Natural killer cell (primary cell): ENCODE measurements around the gene PALM. TPM values are rescaled to one million over a fixed set of nuclear protein-coding genes. Genes with fewer than 3 reads are reported as not detected.

Source experiments
- ATAC-seq, 3 donors: fragments of 150-1000 bp in 2 of 3; fragments of 200-7000 bp in 1 of 3; cut with Tn5 transposase; 1 replicate in 1 of 3; 2 replicates in 2 of 3; pipeline ENCODE4 v1.10.0; 2021; ENCODE audit warnings: mild to moderate bottlenecking in 2 of 3, moderate library complexity in 2 of 3
- DNase-seq, 2 donors: peaks; one replicate each; pipeline versions ENCODE4 v3.0.0 to v3.0.0-alpha.2; 2013 to 2021; ENCODE audit warnings: mixed read lengths in 1 of 2
- H3K27ac ChIP-seq: one replicate; pipeline ENCODE4 v1.5.1; 2013; ENCODE audit warnings: mild to moderate bottlenecking, low read length
- H3K27me3 ChIP-seq: one replicate; pipeline ENCODE4 v1.6.1; 2013; ENCODE audit warnings: low read length; ENCODE audit not compliant: control insufficient read depth, insufficient read depth
- H3K36me3 ChIP-seq: one replicate; pipeline ENCODE4 v1.6.1; 2013; ENCODE audit warnings: low read length; ENCODE audit not compliant: control insufficient read depth, insufficient read depth
- H3K4me1 ChIP-seq: one replicate; pipeline ENCODE4 v1.6.1; 2013; ENCODE audit warnings: low read length; ENCODE audit not compliant: control insufficient read depth, insufficient read depth
- H3K4me3 ChIP-seq: one replicate; pipeline ENCODE4 v1.5.1; 2013; ENCODE audit warnings: low read length
- H3K9me3 ChIP-seq: one replicate; pipeline ENCODE4 v1.6.1; 2013; ENCODE audit warnings: low read length; ENCODE audit not compliant: control insufficient read depth, insufficient read depth
- H3K27ac Mint-ChIP-seq, 2 donors: one replicate each; pipeline ENCODE4 v1.8.0; 2022; ENCODE audit warnings: mild to moderate bottlenecking in 2 of 2, mixed read lengths in 2 of 2, moderate library complexity in 1 of 2
- H3K27me3 Mint-ChIP-seq, 2 donors: one replicate each; pipeline ENCODE4 v1.8.0; 2022; ENCODE audit warnings: low read depth in 2 of 2, mixed read lengths in 2 of 2
- H3K36me3 Mint-ChIP-seq: one replicate; pipeline ENCODE4 v1.8.0; 2022; ENCODE audit warnings: mixed read lengths
- H3K4me1 Mint-ChIP-seq, 2 donors: one replicate each; pipeline ENCODE4 v1.8.0; 2022; ENCODE audit warnings: mixed read lengths in 2 of 2
- H3K4me3 Mint-ChIP-seq: one replicate; pipeline ENCODE4 v1.8.0; 2022; ENCODE audit warnings: mild to moderate bottlenecking, moderate library complexity, mixed read lengths
- H3K9me3 Mint-ChIP-seq, 2 donors: one replicate each; pipeline ENCODE4 v1.8.0; 2022; ENCODE audit warnings: mixed read lengths in 2 of 2
- WGBS: methylation state at CpG from one replicate; pipeline ENCODE4 v1.1.7; 2013; ENCODE audit warnings: missing lambda C conversion rate; ENCODE audit not compliant: insufficient coverage; 5-methylcytosine and 5-hydroxymethylcytosine counted together
- intact Hi-C: fragments of 100-400 bp; cut with micrococcal nuclease; formaldehyde crosslinking; loops from one replicate; pipeline ENCODE4 v1.14.2; 2022
- total RNA-seq, 4 donors: library from RNA; stranded (reverse); fragments of 120-200 nt in 1 of 4; gene quantifications; one replicate each; pipeline versions ENCODE4 v1.2.3 to v1.2.4, GENCODE V29; 2013 to 2022
- TF ChIP-seq, protein P1 (sequence below): fragments of 200-600 bp; IDR thresholded peaks from one replicate; pipeline ENCODE4 v1.8.0; 2022; ENCODE audit warnings: antibody characterized with exemption

Gene PALM
- total RNA-seq, 3 donors from 2014 or later (not counting 1 experiment from before 2014, with no cell fraction given): 0.59 to 1.0 TPM; not detected in 1

- intact Hi-C loops: no loop called here
- TF ChIP-seq, protein P1, sequence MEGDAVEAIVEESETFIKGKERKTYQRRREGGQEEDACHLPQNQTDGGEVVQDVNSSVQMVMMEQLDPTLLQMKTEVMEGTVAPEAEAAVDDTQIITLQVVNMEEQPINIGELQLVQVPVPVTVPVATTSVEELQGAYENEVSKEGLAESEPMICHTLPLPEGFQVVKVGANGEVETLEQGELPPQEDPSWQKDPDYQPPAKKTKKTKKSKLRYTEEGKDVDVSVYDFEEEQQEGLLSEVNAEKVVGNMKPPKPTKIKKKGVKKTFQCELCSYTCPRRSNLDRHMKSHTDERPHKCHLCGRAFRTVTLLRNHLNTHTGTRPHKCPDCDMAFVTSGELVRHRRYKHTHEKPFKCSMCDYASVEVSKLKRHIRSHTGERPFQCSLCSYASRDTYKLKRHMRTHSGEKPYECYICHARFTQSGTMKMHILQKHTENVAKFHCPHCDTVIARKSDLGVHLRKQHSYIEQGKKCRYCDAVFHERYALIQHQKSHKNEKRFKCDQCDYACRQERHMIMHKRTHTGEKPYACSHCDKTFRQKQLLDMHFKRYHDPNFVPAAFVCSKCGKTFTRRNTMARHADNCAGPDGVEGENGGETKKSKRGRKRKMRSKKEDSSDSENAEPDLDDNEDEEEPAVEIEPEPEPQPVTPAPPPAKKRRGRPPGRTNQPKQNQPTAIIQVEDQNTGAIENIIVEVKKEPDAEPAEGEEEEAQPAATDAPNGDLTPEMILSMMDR: no peak
- Histone ChIP-seq H3K9me3 (no peaks in the 10 kb centered on the region), H3K27ac (no peak overlapping the region), H3K36me3 (no peaks in the 10 kb centered on the region), H3K27me3 (no peaks in the 10 kb centered on the region), H3K4me3 (no peak overlapping the region), H3K4me1 (peaks cover 12% of the 10 kb centered on the region)
- Mint-ChIP-seq H3K4me1 (peaks cover 3 to 10% of the 10 kb centered on the region in 2 donors), H3K27ac (no peak overlapping the region), H3K4me3 (no peak overlapping the region), H3K9me3 (no peaks in the 10 kb centered on the region), H3K27me3 (no peaks in the 10 kb centered on the region), H3K36me3 (no peaks in the 10 kb centered on the region)
- ATAC-seq (no peak), DNase-seq (no peak)
- 70% methylated on average over 8 of the region's 8 CpGs for whole genome bisulfite sequencing
Observed at GRCh38 chr19:791567-792305, 83.0 kb downstream of the PALM start.

DNA sequence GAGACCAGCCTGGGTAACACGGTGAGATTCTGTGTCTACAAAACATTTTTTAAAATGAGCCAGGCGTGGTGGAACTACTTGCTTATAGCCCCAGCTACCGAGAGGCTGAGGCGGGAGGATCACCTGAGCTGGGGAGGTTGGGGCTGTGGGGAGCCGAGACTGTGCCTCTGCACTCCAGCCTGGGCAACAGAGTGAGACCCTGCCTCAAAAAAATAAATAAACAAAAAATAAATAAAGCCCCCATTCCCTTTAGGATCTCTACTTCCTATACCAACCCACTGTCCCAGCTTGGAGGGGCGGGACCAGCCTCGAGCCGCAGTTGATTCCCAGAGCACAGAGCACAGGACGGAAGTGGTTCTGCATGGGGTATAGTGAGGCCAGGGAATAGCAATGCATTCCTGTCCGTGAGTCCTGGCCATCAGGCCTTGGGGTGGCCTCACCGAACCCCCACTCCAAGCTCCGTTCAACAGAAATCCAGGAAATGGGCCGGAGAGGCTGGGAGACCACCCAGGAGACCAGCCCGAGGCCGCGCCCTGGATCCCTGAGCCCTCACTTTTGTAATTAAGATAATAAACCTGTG is 83.7 kb downstream of the PALM start:
- H3K9me3 ChIP-seq: no peaks in the 10 kb centered on the region
- DNase-seq (no peak), ATAC-seq (no peak)
- TF ChIP-seq, protein P1: no peak
- Mint-ChIP-seq H3K36me3 (no peaks in the 10 kb centered on the region), H3K27me3 (no peaks in the 10 kb centered on the region), H3K27ac (no peak overlapping the region), H3K9me3 (no peaks in the 10 kb centered on the region), H3K4me1 (peaks cover 6 to 15% of the 10 kb centered on the region in 2 donors), H3K4me3 (no peak overlapping the region)
- H3K27me3 ChIP-seq: no peaks in the 10 kb centered on the region
- intact Hi-C loops: no loop called here
- no peak overlapping the region for H3K27ac ChIP-seq
- no peaks in the 10 kb centered on the region for H3K36me3 ChIP-seq
- peaks cover 12% of the 10 kb centered on the region for H3K4me1 ChIP-seq
- H3K4me3 ChIP-seq: no peak overlapping the region
- 94% methylated on average over 15 of the region's 16 CpGs for WGBS

- Mint-ChIP-seq H3K9me3 (no peaks in the 10 kb centered on the region), H3K4me1 (peaks cover 13 to 19% of the 10 kb centered on the region in 2 donors), H3K27ac (no peak overlapping the region), H3K4me3 (peak overlapping the region; percentile 43), H3K27me3 (no peaks in the 10 kb centered on the region), H3K36me3 (no peaks in the 10 kb centered on the region)
- WGBS: 97% methylated on average over 12 of the region's 12 CpGs
- Histone ChIP-seq H3K36me3 (no peaks in the 10 kb centered on the region), H3K27me3 (no peaks in the 10 kb centered on the region), H3K4me3 (no peak overlapping the region), H3K9me3 (no peaks in the 10 kb centered on the region), H3K4me1 (peaks cover 20% of the 10 kb centered on the region), H3K27ac (no peak overlapping the region)
- TF ChIP-seq, protein P1: no peak
- ATAC-seq: no peak
- peak in 1 of 2 donors; percentile 11 for DNase-seq
- intact Hi-C loops: no loop called here
Observed at GRCh38 chr19:793806-794205, 85.1 kb downstream of the PALM start.
